Measurements from ENCODE around the gene CNOT3. TPM values are rescaled to one million over a fixed set of nuclear protein-coding genes. Genes with fewer than 3 reads are reported as not detected.

CNOT3 gene
- 51.6 to 72.5 TPM (median 70.4 TPM) in 5 replicates for total RNA-seq (2022; extraction: Qiagen RNA extraction; ENCODE audit: low read depth)

GRCh38 chr19:54137699-54138488, at the start of gene CNOT3:
Gene CNOT3, plus strand, starts transcription at chr19:54137762. Its CDS starts 5,217 bp downstream, at chr19:54142979.

GRCh38 chr19:54100561-54100960, 37.0 kb upstream of the CNOT3 start, which contains the start of gene OSCAR:
Gene OSCAR, minus strand, starts transcription at chr19:54100803. Its CDS starts 11 bp downstream, at chr19:54100792.

GRCh38 chr19:54102421-54103169, 35.0 kb upstream of the CNOT3 start, which contains the start of gene NDUFA3:
Gene NDUFA3, plus strand, starts transcription at chr19:54102855. Its CDS starts 24 bp downstream, at chr19:54102879.

GRCh38 chr19:54115109-54116063, 22.2 kb upstream of the CNOT3 start, which contains the start of the genes PRPF31 and TFPT:
Gene PRPF31, plus strand, starts transcription at chr19:54115754. Its CDS starts 2,525 bp downstream, at chr19:54118279.
Gene TFPT, minus strand, starts transcription at chr19:54115657. Its CDS starts 388 bp downstream, at chr19:54115269.

GRCh38 chr19:54159352-54160181, 22.0 kb downstream of the CNOT3 start, which contains the start of gene LENG1:
Gene LENG1, minus strand, starts transcription at chr19:54159721. Its CDS starts 26 bp downstream, at chr19:54159695.

GRCh38 chr19:54172471-54173358, 35.2 kb downstream of the CNOT3 start, which contains the start of gene TMC4:
Gene TMC4, minus strand, starts transcription at chr19:54173160. Its CDS starts 43 bp downstream, at chr19:54173117.

GRCh38 chr19:54189145-54189734, 51.7 kb downstream of the CNOT3 start, which contains the start of gene MBOAT7:
Gene MBOAT7, minus strand, starts transcription at chr19:54189580. Its CDS starts 1,072 bp downstream, at chr19:54188508.

GRCh38 chr19:54191011-54191810, 53.6 kb downstream of the CNOT3 start, which contains the start of gene TSEN34:
Gene TSEN34, plus strand, starts transcription at chr19:54191308. Its CDS starts 57 bp downstream, at chr19:54191365.

Other genes starting within 250 kb of the CNOT3 start
- 4.6 to 10.0 TPM (median 9.4 TPM) in 5 replicates for gene CACNG7, start 228.5 kb upstream of the CNOT3 start, total RNA-seq (2022; extraction: Qiagen RNA extraction; ENCODE audit: low read depth)
- gene CACNG8, start 174.8 kb upstream of the CNOT3 start, total RNA-seq (2022; extraction: Qiagen RNA extraction; ENCODE audit: low read depth) = 0.83 to 1.4 TPM (median 1.4 TPM) in 5 replicates
- 7.7 to 12.8 TPM (median 12.1 TPM) in 5 replicates for gene CACNG6, start 146.1 kb upstream of the CNOT3 start, total RNA-seq (2022; extraction: Qiagen RNA extraction; ENCODE audit: low read depth)
- 0.55 to 0.92 TPM (median 0.78 TPM) in 3 of 5 replicates, not detected in the others for gene VSTM1, start 73.9 kb upstream of the CNOT3 start, total RNA-seq (2022; extraction: Qiagen RNA extraction; ENCODE audit: low read depth)
- gene TARM1, start 56.4 kb upstream of the CNOT3 start, total RNA-seq (2022; extraction: Qiagen RNA extraction; ENCODE audit: low read depth) = not detected in 5 replicates
- 0.25 to 0.41 TPM (median 0.33 TPM) in 5 replicates for gene OSCAR, start 37.0 kb upstream of the CNOT3 start, total RNA-seq (2022; extraction: Qiagen RNA extraction; ENCODE audit: low read depth)
- gene NDUFA3, start 34.9 kb upstream of the CNOT3 start, total RNA-seq (2022; extraction: Qiagen RNA extraction; ENCODE audit: low read depth) = 211 to 296 TPM (median 232 TPM) in 5 replicates
- gene TFPT, start 22.1 kb upstream of the CNOT3 start, total RNA-seq (2022; extraction: Qiagen RNA extraction; ENCODE audit: low read depth) = 19.8 to 27.0 TPM (median 21.7 TPM) in 5 replicates
- 105 to 128 TPM (median 113 TPM) in 5 replicates for gene PRPF31, start 22.0 kb upstream of the CNOT3 start, total RNA-seq (2022; extraction: Qiagen RNA extraction; ENCODE audit: low read depth)
- gene LENG1, start 22.0 kb downstream of the CNOT3 start, total RNA-seq (2022; extraction: Qiagen RNA extraction; ENCODE audit: low read depth) = 7.9 to 9.8 TPM (median 8.4 TPM) in 5 replicates
- gene TMC4, start 35.4 kb downstream of the CNOT3 start, total RNA-seq (2022; extraction: Qiagen RNA extraction; ENCODE audit: low read depth) = 1.5 to 2.8 TPM (median 1.6 TPM) in 5 replicates
- gene MBOAT7, start 51.8 kb downstream of the CNOT3 start, total RNA-seq (2022; extraction: Qiagen RNA extraction; ENCODE audit: low read depth) = 91.3 to 177 TPM (median 147 TPM) in 5 replicates
- 69.8 to 130 TPM (median 119 TPM) in 5 replicates for gene TSEN34, start 53.5 kb downstream of the CNOT3 start, total RNA-seq (2022; extraction: Qiagen RNA extraction; ENCODE audit: low read depth)
- gene RPS9, start 63.1 kb downstream of the CNOT3 start, total RNA-seq (2022; extraction: Qiagen RNA extraction; ENCODE audit: low read depth) = 1,924 to 2,379 TPM (median 2,180 TPM) in 5 replicates
- gene LILRB3, start 85.2 kb downstream of the CNOT3 start, total RNA-seq (2022; extraction: Qiagen RNA extraction; ENCODE audit: low read depth) = 0.07 to 0.24 TPM (median 0.14 TPM) in 4 of 5 replicates, not detected in the other
- 0.09 TPM in 1 of 5 replicates, not detected in the others for gene LILRA6, start 105.0 kb downstream of the CNOT3 start, total RNA-seq (2022; extraction: Qiagen RNA extraction; ENCODE audit: low read depth)
- 0.04 TPM in 1 of 5 replicates, not detected in the others for gene LILRB5, start 119.5 kb downstream of the CNOT3 start, total RNA-seq (2022; extraction: Qiagen RNA extraction; ENCODE audit: low read depth)
- 0.05 to 0.14 TPM (median 0.05 TPM) in 3 of 5 replicates, not detected in the others for gene LILRB2, start 143.3 kb downstream of the CNOT3 start, total RNA-seq (2022; extraction: Qiagen RNA extraction; ENCODE audit: low read depth)
- gene LILRA5, start 175.4 kb downstream of the CNOT3 start, total RNA-seq (2022; extraction: Qiagen RNA extraction; ENCODE audit: low read depth) = not detected in 5 replicates
- gene LILRA4, start 201.4 kb downstream of the CNOT3 start, total RNA-seq (2022; extraction: Qiagen RNA extraction; ENCODE audit: low read depth) = not detected in 5 replicates
- not detected in 5 replicates for gene LAIR1, start 227.2 kb downstream of the CNOT3 start, total RNA-seq (2022; extraction: Qiagen RNA extraction; ENCODE audit: low read depth)

All from A549 treated with ZK216348 at 1 μM for 4 hours (cell line).